ENCODE results near the gene SERPINF2. TPM values are rescaled to one million over a fixed set of nuclear protein-coding genes. Genes with fewer than 3 reads are reported as not detected.

Gene SERPINF2
- total RNA-seq, 4 donors from 2014 or later: 8.0 to 19.8 (median 9.6) TPM

DNA sequence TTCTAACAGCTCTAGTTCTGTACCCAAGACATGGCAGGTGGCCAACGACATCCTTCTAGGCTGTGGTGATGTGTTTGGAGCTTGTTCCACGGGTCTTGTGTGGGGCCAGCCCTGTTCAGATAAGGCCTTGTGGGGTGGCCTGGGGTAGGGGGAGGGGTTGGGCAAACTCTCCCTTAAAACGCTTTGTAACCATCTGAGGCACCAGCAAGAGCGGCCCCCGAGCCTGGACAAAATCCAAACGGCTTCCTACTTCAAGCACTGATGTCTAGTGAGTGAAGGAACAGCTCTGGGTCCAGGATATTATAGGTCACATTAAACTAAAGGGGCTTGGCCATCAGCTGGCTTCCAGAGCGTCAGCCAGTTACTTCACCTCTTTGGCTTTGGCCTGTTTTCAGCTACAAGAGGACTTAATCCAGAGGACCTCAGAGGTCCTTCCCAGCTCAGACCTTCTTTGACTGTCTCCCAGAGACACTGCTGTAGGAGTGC, 31.1 kb downstream of the SERPINF2 start:
- TF ChIP-seq, protein P1, sequence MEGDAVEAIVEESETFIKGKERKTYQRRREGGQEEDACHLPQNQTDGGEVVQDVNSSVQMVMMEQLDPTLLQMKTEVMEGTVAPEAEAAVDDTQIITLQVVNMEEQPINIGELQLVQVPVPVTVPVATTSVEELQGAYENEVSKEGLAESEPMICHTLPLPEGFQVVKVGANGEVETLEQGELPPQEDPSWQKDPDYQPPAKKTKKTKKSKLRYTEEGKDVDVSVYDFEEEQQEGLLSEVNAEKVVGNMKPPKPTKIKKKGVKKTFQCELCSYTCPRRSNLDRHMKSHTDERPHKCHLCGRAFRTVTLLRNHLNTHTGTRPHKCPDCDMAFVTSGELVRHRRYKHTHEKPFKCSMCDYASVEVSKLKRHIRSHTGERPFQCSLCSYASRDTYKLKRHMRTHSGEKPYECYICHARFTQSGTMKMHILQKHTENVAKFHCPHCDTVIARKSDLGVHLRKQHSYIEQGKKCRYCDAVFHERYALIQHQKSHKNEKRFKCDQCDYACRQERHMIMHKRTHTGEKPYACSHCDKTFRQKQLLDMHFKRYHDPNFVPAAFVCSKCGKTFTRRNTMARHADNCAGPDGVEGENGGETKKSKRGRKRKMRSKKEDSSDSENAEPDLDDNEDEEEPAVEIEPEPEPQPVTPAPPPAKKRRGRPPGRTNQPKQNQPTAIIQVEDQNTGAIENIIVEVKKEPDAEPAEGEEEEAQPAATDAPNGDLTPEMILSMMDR (IDR thresholded peaks at IDR 0.05; ENCODE audit: low read depth): no peak

DNA sequence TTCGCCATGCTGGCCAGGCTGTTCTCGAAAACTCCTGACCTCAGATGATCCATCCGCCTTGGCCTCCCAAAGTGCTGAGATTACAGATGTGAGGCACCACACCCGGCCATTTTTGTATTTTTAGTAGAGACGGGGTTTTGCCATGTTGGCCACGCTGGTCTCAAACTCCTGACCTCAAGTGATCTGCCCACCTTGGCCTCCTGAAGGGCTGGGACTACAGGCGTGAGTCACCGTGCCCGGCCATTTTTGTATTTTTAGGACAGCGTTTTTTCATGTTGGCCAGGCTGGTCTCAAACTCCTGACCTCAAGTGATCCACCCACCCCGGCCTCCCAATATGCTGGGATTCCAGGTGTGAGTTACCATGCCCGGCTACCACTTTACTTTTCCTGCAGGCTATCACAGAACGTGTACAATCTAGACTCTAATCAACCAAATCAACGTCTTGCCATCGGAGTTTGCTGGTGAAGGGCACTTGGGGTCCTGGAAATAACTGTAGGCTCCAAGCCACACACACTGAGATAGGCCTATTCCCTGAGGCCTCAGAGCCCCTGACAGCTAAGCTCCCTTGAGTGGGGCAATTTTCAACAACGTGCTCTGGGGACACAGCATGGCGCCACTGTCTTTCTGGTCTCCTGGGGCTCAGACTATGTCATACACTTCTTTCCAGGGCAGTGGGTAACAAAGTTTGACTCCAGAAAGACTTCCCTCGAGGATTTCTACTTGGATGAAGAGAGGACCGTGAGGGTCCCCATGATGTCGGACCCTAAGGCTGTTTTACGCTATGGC, 31.9 kb downstream of the SERPINF2 start:
- TF ChIP-seq, protein P1 (IDR thresholded peaks at IDR 0.05; ENCODE audit: low read depth): no peak

DNA sequence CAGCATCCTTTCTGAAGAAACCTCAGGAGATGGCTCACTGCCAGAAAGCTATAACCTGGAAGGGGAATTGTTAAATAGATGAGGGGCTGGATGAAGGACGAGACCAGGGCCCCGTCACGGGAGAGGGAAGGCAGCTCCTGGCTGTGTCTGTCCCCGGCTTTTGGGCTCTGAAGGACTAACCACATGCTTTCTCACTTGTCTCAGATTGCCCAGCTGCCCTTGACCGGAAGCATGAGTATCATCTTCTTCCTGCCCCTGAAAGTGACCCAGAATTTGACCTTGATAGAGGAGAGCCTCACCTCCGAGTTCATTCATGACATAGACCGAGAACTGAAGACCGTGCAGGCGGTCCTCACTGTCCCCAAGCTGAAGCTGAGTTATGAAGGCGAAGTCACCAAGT, 33.7 kb downstream of the SERPINF2 start:
- TF ChIP-seq, protein P1 (IDR thresholded peaks at IDR 0.05; ENCODE audit: low read depth): no peak

DNA sequence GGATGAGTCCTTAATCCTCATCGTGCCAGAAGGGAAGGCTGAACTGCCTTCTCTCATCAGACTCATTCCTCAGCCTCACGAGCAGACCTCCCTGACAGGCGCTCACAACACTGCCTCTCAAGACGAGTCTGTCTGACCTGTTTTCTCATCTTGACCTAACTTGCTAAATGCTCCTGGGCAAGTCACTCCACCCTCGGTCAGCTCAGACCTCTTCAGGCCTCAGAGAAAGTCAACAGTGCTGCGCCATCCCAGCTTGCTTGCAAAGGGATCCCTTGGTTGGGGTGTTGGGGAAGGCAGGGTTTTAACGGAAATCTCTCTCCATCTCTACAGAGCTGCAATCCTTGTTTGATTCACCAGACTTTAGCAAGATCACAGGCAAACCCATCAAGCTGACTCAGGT, 34.2 kb downstream of the SERPINF2 start:
- TF ChIP-seq, protein P1 (IDR thresholded peaks at IDR 0.05; ENCODE audit: low read depth): no peak

DNA sequence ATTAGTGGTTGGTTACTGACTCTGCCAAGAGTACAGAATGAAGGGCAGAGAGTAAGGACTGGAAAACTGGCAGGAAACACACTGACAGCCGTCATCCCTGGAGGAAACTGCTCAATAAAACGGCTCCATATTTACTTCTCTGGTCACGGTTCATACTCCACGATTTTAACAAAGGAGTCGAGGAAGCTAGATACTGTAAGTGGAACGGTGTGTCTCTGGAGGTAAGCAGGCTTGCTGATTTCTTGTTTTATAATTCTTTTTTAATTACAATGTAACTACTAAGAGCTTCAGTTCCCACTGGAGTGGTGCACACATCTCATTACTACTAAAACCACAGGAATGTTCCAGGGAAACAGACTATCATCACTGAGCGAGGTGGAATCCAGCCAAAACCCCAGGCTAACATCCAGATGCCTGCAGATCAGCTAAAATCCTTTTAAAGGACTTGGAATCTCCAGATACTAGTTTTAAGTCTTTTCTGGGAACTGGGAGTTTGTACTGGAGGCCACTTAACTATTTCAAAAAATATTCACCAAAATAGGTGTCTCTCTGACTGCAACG, 37.0 kb downstream of the SERPINF2 start:
- TF ChIP-seq, protein P1 (IDR thresholded peaks at IDR 0.05; ENCODE audit: low read depth): no peak

DNA sequence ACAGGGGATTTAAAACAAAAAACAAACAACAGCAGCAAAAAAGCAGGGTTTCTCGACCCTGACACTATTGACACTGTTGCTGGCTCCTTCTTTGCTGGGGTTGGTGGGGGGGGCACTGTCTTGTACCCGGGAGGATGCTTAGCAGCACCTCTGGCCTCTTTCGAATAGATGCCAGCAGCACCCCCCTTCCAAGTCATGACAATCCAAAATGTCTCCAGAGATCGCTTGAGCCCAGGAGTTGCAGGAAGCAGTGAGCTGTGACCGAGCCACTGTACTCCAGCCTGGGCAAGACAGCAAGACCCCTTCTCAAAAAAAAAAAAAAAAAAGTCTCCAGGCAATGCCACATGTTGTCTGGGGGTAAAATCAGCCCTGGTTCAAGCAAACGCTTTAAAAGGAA, 39.5 kb downstream of the SERPINF2 start:
- TF ChIP-seq, protein P1 (IDR thresholded peaks at IDR 0.05; ENCODE audit: low read depth): no peak

DNA sequence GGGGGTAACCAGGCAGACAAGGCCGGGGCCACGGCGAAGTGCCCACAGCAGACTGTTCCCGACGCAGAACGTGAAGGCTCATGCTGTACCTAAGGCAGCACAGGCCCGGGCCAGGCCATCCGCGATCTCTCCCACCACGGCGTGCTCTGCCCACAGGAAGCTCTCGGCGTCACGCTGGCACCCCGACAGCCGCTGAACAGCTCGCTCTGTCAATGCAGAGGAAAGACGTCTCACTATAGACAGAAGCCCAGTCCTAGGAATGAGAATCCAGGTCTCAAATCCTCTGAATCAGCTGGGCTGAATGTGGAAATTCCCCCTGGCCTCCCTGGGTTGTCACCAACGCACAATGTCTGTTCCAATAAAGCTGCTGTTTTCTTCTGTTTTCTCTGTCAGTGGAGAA, 40.6 kb downstream of the SERPINF2 start:
- TF ChIP-seq, protein P1 (IDR thresholded peaks at IDR 0.05; ENCODE audit: low read depth): no peak
